Tibial nerve (tissue), 4 donors: ENCODE measurements around the gene SEMA3E.

Experiments
- EP300 ChIP-seq, 2 donors: sonication (generic); formaldehyde crosslinking; IDR thresholded peaks; one replicate each; pipeline ENCODE4 v1.6.1; 2017; ENCODE audit warnings: antibody characterized with exemption in 2 of 2, mild to moderate bottlenecking in 1 of 2
- POLR2A ChIP-seq, 2 donors: fragments of 450-650 bp; IDR thresholded peaks; one replicate each; pipeline ENCODE4 v1.6.1; 2017; ENCODE audit warnings: antibody characterized with exemption in 2 of 2, mild to moderate bottlenecking in 2 of 2, moderate library complexity in 2 of 2
- TF ChIP-seq, protein P1 (sequence below), 5 experiments: fragments of 200-600 bp in 3 of 5; fragments of 450-650 bp in 2 of 5; sonication (generic) in 3 of 5; IDR thresholded peaks; one replicate each; pipeline ENCODE4 v1.5.1; 2016 to 2019; ENCODE audit warnings: antibody characterized with exemption in 5 of 5, mild to moderate bottlenecking in 3 of 5, moderate library complexity in 2 of 5

- TF ChIP-seq EP300 (IDR thresholded peaks at IDR 0.05) (no peak), POLR2A (IDR thresholded peaks at IDR 0.05) (no peak)
- TF ChIP-seq, protein P1, sequence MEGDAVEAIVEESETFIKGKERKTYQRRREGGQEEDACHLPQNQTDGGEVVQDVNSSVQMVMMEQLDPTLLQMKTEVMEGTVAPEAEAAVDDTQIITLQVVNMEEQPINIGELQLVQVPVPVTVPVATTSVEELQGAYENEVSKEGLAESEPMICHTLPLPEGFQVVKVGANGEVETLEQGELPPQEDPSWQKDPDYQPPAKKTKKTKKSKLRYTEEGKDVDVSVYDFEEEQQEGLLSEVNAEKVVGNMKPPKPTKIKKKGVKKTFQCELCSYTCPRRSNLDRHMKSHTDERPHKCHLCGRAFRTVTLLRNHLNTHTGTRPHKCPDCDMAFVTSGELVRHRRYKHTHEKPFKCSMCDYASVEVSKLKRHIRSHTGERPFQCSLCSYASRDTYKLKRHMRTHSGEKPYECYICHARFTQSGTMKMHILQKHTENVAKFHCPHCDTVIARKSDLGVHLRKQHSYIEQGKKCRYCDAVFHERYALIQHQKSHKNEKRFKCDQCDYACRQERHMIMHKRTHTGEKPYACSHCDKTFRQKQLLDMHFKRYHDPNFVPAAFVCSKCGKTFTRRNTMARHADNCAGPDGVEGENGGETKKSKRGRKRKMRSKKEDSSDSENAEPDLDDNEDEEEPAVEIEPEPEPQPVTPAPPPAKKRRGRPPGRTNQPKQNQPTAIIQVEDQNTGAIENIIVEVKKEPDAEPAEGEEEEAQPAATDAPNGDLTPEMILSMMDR (IDR thresholded peaks at IDR 0.05): no peak
Observed at GRCh38 chr7:83528925-83529423, 120.0 kb downstream of the SEMA3E start.
